Measurements from ENCODE around the gene ELMO2. TPM values are rescaled to one million over a fixed set of nuclear protein-coding genes. Genes with fewer than 3 reads are reported as not detected.
"Not testable (repeated sequence)": the region's sequence is repeated elsewhere in the genome, so short reads cannot be mapped to it uniquely, and the experiment has no call there.

The ELMO2 gene
- total and polyA plus RNA-seq, 2 donors (not counting 1 experiment from before 2014, with no cell fraction given): 22.1 to 41.7 TPM

GRCh38 chr20:46388937-46389336 is 17.5 kb downstream of the ELMO2 start:
- TF ChIP-seq CTCF (IDR thresholded peaks at IDR 0.05) (no peak), EZH2 (IDR thresholded peaks at IDR 0.05; ENCODE audit: borderline replicate concordance, insufficient read depth, low read depth, low read length, poor library complexity, severe bottlenecking) (no peak)
- intact Hi-C loops (cut with micrococcal nuclease): no loop called here
- H3K27me3 ChIP-seq (replicated peaks in 1 of 4; ENCODE audit: control extremely low read depth in 1 of 4, control insufficient read depth in 3 of 4, insufficient read depth in 4 of 4, low read length in 3 of 4): no peaks in the 10 kb centered on the region
- no peak overlapping the region for H3K4me2 ChIP-seq (replicated peaks; ENCODE audit: low read depth, low read length, poor library complexity, severe bottlenecking)
- Mint-ChIP-seq H3K9me3 (ENCODE audit: insufficient read depth) (no peaks in the 10 kb centered on the region), H3K27ac (no peak overlapping the region), H3K27me3 (no peaks in the 10 kb centered on the region), H3K4me1 (peaks cover 3% of the 10 kb centered on the region), H3K4me3 (no peak overlapping the region)
- DNase-seq (no peak), ATAC-seq (ENCODE audit: low read depth) (no peak)
- H3K9ac ChIP-seq (ENCODE audit: low read length): no peak overlapping the region
- H3K36me3 ChIP-seq (replicated peaks in 1 of 2; ENCODE audit: control extremely low read depth in 1 of 2, control insufficient read depth in 1 of 2, extremely low read depth in 1 of 2, insufficient read depth in 2 of 2, low read length in 1 of 2): peaks cover 10 to 81% of the 10 kb centered on the region in 2 experiments
- H3K9me3 ChIP-seq (ENCODE audit: control extremely low read depth in 1 of 3, control insufficient read depth in 2 of 3, insufficient read depth in 1 of 3, low read length in 2 of 3): no peaks in the 10 kb centered on the region
- ChIA-PET CTCF (interaction anchor here (1.6 kb wide), 1 partner anchor 14 kb away, joined by 4 read pairs; no protein-coding TSS in a partner anchor), POLR2A (no interaction called here)
- H3K4me3 ChIP-seq (ENCODE audit: control extremely low read depth in 1 of 5, extremely low read depth in 1 of 5, insufficient read depth in 1 of 5, low read depth in 2 of 5, low read length in 4 of 5): no peak overlapping the region
- WGBS (ENCODE audit: insufficient coverage): 98% methylated on average over 10 of the region's 10 CpGs
- no peaks in the 10 kb centered on the region for H3K4me1 ChIP-seq (ENCODE audit: control insufficient read depth in 2 of 2, insufficient read depth in 2 of 2, low read length in 2 of 2)
- no peaks in the 10 kb centered on the region for H4K20me1 ChIP-seq (ENCODE audit: control insufficient read depth, insufficient read depth, low read length, poor library complexity, severe bottlenecking)
- H3K27ac ChIP-seq (ENCODE audit: low read length in 2 of 2): no peak overlapping the region
- no peaks in the 10 kb centered on the region for H3K79me2 ChIP-seq (ENCODE audit: control insufficient read depth, insufficient read depth, low read length)
- H2AFZ ChIP-seq (ENCODE audit: insufficient read depth, low read depth, low read length, poor library complexity, severe bottlenecking): no peak overlapping the region

GRCh38 chr20:46388201-46388836 is 18.1 kb downstream of the ELMO2 start:
- no peak overlapping the region for H3K4me2 ChIP-seq (replicated peaks; ENCODE audit: low read depth, low read length, poor library complexity, severe bottlenecking)
- DNase-seq: no peak
- H4K20me1 ChIP-seq (ENCODE audit: control insufficient read depth, insufficient read depth, low read length, poor library complexity, severe bottlenecking): no peaks in the 10 kb centered on the region
- H2AFZ ChIP-seq (ENCODE audit: insufficient read depth, low read depth, low read length, poor library complexity, severe bottlenecking): no peak overlapping the region
- no peaks in the 10 kb centered on the region for H3K9me3 ChIP-seq (ENCODE audit: control extremely low read depth in 1 of 3, control insufficient read depth in 2 of 3, insufficient read depth in 1 of 3, low read length in 2 of 3)
- TF ChIP-seq EZH2 (IDR thresholded peaks at IDR 0.05; ENCODE audit: borderline replicate concordance, insufficient read depth, low read depth, low read length, poor library complexity, severe bottlenecking): no peak
- no peak for TF ChIP-seq CTCF (IDR thresholded peaks at IDR 0.05)
- 100% methylated on average over 1 of the region's 5 CpGs for WGBS (ENCODE audit: insufficient coverage)
- H3K4me1 ChIP-seq (ENCODE audit: control insufficient read depth in 2 of 2, insufficient read depth in 2 of 2, low read length in 2 of 2): no peaks in the 10 kb centered on the region
- intact Hi-C loops (cut with micrococcal nuclease): no loop called here
- H3K27me3 ChIP-seq (replicated peaks in 1 of 4; ENCODE audit: control extremely low read depth in 1 of 4, control insufficient read depth in 3 of 4, insufficient read depth in 4 of 4, low read length in 3 of 4): no peaks in the 10 kb centered on the region
- peaks cover 3% of the 10 kb centered on the region for H3K4me1 Mint-ChIP-seq
- no peak overlapping the region for H3K27ac ChIP-seq (ENCODE audit: low read length in 2 of 2)
- CTCF ChIA-PET: interaction anchor here (1.6 kb wide), 1 partner anchor 14 kb away, joined by 4 read pairs; no protein-coding TSS in a partner anchor
- no peaks in the 10 kb centered on the region for H3K27me3 Mint-ChIP-seq
- no peak overlapping the region for H3K9ac ChIP-seq (ENCODE audit: low read length)
- no peak overlapping the region for H3K4me3 Mint-ChIP-seq
- H3K36me3 ChIP-seq (replicated peaks in 1 of 2; ENCODE audit: control extremely low read depth in 1 of 2, control insufficient read depth in 1 of 2, extremely low read depth in 1 of 2, insufficient read depth in 2 of 2, low read length in 1 of 2): peaks cover 6 to 78% of the 10 kb centered on the region in 2 experiments
- POLR2A ChIA-PET: no interaction called here
- H3K79me2 ChIP-seq (ENCODE audit: control insufficient read depth, insufficient read depth, low read length): no peaks in the 10 kb centered on the region
- no peak overlapping the region for H3K27ac Mint-ChIP-seq
- no peak overlapping the region for H3K4me3 ChIP-seq (ENCODE audit: control extremely low read depth in 1 of 5, extremely low read depth in 1 of 5, insufficient read depth in 1 of 5, low read depth in 2 of 5, low read length in 4 of 5)
- H3K9me3 Mint-ChIP-seq (ENCODE audit: insufficient read depth): no peaks in the 10 kb centered on the region
- ATAC-seq (ENCODE audit: low read depth): no peak

GRCh38 chr20:46387054-46387453 is 19.4 kb downstream of the ELMO2 start:
- H3K27ac ChIP-seq (ENCODE audit: low read length in 2 of 2); H3K4me1 Mint-ChIP-seq: not testable (repeated sequence)
- 85% methylated on average over 3 of the region's 3 CpGs for WGBS (ENCODE audit: insufficient coverage)

More at GRCh38 chr20:46387054-46387453, 19.4 kb downstream of the ELMO2 start:
- H3K27ac Mint-ChIP-seq; CTCF ChIA-PET; DNase-seq; H3K79me2 ChIP-seq (ENCODE audit: control insufficient read depth, insufficient read depth, low read length); H3K4me2 ChIP-seq (replicated peaks; ENCODE audit: low read depth, low read length, poor library complexity, severe bottlenecking); ATAC-seq (ENCODE audit: low read depth); H3K4me3 Mint-ChIP-seq; H3K4me1 ChIP-seq (ENCODE audit: control insufficient read depth in 2 of 2, insufficient read depth in 2 of 2, low read length in 2 of 2); intact Hi-C loops (cut with micrococcal nuclease); H3K9me3 ChIP-seq (ENCODE audit: control extremely low read depth in 1 of 3, control insufficient read depth in 2 of 3, insufficient read depth in 1 of 3, low read length in 2 of 3); H3K9me3 Mint-ChIP-seq (ENCODE audit: insufficient read depth); H3K4me3 ChIP-seq (ENCODE audit: control extremely low read depth in 1 of 5, extremely low read depth in 1 of 5, insufficient read depth in 1 of 5, low read depth in 2 of 5, low read length in 4 of 5); H2AFZ ChIP-seq (ENCODE audit: insufficient read depth, low read depth, low read length, poor library complexity, severe bottlenecking); H4K20me1 ChIP-seq (ENCODE audit: control insufficient read depth, insufficient read depth, low read length, poor library complexity, severe bottlenecking); H3K9ac ChIP-seq (ENCODE audit: low read length); H3K27me3 Mint-ChIP-seq; H3K27me3 ChIP-seq (replicated peaks in 1 of 4; ENCODE audit: control extremely low read depth in 1 of 4, control insufficient read depth in 3 of 4, insufficient read depth in 4 of 4, low read length in 3 of 4); POLR2A ChIA-PET: not testable (repeated sequence)
- H3K36me3 ChIP-seq (replicated peaks in 1 of 2; ENCODE audit: control extremely low read depth in 1 of 2, control insufficient read depth in 1 of 2, extremely low read depth in 1 of 2, insufficient read depth in 2 of 2, low read length in 1 of 2): peaks cover 2 to 78% of the 10 kb centered on the region in 2 experiments
